ENCODE results near the gene CD1D.

DNA sequence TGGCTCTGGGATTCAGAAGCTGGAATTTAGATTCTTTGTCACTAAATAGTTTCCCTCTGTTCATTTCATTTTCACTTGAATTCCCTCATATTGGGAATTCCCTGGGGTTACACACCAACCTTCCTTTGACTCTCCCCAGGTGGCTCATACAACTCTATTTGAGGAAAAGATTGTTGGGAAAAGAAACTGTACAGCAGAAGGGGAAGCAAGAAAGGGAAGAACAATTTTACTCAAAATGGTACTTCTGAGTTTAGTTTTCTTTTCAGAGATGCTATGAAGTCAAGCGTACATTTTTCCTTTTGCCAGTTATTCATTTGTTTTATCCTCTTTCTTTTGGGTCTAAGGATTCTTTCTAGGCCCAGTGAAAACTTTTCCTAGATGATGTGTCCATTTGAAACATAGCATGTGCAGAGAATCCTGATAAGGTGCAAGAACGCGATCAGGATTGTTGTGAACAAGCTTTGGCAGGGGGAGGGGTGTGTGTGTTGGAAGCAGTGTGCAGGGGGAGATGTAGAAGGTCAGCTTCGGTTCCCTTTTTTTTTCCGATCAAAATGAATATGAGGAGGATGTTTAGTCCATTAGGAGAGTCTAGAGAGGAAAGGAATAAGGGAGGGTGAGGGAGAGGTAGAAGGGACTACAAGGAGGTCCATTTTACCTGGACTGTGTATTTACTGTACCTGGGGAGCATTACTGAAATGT is 26.8 kb upstream of the CD1D start:
- TF ChIP-seq, protein P1, sequence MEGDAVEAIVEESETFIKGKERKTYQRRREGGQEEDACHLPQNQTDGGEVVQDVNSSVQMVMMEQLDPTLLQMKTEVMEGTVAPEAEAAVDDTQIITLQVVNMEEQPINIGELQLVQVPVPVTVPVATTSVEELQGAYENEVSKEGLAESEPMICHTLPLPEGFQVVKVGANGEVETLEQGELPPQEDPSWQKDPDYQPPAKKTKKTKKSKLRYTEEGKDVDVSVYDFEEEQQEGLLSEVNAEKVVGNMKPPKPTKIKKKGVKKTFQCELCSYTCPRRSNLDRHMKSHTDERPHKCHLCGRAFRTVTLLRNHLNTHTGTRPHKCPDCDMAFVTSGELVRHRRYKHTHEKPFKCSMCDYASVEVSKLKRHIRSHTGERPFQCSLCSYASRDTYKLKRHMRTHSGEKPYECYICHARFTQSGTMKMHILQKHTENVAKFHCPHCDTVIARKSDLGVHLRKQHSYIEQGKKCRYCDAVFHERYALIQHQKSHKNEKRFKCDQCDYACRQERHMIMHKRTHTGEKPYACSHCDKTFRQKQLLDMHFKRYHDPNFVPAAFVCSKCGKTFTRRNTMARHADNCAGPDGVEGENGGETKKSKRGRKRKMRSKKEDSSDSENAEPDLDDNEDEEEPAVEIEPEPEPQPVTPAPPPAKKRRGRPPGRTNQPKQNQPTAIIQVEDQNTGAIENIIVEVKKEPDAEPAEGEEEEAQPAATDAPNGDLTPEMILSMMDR (IDR thresholded peaks at IDR 0.05): no peak
- TF ChIP-seq POLR2A (IDR thresholded peaks at IDR 0.05): no peak

Data from Peyer's patch (tissue), 4 donors.